HG02571 (cell line): Measurements from ENCODE around the gene PCDHB3.
"Not testable (repeated sequence)": the region's sequence is repeated elsewhere in the genome, so short reads cannot be mapped to it uniquely, and the experiment has no call there.

ENCODE experiments used
- ATAC-seq: cut with Tn5 transposase; IDR thresholded peaks from one replicate; pipeline ENCODE4 v1.9.1; 2021; ENCODE audit warnings: mild to moderate bottlenecking, moderate library complexity; ENCODE audit not compliant: unreplicated experiment

PCDHB3 gene

DNA sequence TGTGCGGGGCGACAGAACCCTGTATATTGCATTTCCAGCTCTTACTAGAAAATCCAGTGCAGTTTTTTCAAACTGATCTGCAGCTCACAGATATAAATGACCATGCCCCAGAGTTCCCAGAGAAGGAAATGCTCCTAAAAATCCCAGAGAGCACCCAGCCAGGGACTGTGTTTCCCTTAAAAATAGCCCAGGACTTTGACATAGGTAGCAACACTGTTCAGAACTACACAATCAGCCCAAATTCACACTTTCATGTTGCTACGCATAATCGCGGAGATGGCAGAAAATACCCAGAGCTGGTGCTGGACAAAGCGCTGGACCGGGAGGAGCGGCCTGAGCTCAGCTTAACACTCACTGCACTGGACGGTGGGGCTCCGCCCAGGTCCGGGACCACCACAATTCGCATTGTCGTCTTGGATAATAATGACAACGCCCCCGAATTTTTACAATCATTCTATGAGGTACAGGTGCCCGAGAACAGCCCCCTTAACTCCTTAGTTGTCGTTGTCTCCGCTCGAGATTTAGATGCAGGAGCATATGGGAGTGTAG, 35.5 kb downstream of the PCDHB3 start:
- ATAC-seq = no peak

DNA sequence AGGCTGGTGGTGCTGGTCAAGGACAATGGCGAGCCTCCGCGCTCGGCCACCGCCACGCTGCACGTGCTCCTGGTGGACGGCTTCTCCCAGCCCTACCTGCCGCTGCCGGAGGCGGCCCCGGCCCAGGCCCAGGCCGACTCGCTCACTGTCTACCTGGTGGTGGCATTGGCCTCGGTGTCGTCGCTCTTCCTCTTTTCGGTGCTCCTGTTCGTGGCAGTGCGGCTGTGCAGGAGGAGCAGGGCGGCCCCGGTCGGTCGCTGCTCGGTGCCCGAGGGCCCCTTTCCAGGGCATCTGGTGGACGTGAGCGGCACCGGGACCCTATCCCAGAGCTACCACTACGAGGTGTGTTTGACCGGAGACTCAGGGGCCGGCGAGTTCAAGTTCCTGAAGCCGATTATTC, 37.1 kb downstream of the PCDHB3 start:
- ATAC-seq = not testable (repeated sequence)

DNA sequence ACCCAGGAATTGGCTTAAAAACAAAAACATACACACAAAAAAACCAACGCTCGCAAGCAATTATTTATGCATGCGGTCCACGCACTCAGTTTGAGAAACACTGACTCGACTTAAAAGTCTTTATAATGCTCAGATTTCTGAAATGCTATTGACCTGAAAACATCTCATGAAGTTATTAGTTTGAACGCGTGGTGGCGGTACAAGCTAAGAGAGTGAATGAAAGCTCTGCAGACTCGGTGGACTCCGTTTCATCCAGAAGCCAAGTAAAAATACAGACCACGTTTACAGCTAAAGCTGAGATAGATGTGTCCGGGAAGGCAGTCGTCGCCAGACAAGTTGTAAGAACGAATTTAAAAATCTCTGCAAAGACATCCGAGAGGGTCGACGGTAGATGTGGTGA, 49.5 kb downstream of the PCDHB3 start, which contains the start of gene PCDHB6:
Gene PCDHB6, plus strand, starts transcription at position 246 of the 400 bp plus-strand sequence. CDS start 201 bp downstream, outside the sequence.
- ATAC-seq = no peak

DNA sequence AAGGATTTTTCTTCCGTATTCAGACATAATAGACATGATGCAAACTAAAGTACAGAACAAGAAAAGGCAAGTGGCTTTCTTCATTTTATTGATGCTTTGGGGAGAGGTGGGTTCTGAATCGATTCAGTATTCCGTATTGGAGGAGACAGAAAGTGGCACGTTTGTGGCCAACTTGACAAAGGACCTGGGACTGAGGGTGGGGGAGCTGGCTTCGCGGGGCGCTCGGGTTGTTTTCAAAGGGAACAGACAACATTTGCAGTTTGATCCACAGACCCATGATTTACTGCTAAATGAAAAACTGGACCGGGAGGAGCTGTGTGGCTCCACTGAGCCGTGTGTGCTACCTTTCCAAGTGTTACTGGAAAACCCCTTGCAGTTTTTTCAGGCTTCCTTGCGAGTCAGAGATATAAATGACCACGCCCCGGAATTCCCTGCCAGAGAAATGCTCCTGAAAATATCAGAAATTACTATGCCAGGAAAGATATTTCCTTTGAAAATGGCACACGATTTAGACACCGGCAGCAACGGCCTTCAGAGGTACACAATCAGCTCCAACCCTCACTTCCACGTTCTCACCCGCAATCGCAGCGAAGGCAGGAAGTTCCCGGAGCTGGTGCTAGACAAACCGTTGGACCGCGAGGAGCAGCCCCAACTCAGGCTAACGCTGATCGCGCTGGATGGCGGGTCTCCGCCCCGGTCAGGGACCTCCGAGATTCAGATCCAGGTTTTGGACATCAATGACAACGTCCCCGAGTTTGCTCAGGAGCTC, 50.1 kb downstream of the PCDHB3 start:
- ATAC-seq = no peak

DNA sequence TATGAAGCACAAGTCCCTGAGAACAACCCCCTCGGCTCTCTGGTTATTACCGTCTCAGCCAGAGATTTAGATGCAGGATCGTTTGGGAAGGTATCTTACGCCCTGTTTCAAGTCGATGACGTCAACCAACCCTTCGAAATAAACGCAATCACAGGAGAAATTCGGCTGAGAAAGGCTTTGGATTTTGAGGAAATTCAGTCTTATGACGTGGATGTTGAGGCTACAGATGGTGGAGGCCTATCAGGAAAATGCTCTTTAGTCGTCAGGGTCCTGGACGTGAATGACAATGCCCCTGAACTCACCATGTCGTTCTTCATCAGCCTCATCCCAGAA, 50.7 kb downstream of the PCDHB3 start:
- ATAC-seq = no peak

DNA sequence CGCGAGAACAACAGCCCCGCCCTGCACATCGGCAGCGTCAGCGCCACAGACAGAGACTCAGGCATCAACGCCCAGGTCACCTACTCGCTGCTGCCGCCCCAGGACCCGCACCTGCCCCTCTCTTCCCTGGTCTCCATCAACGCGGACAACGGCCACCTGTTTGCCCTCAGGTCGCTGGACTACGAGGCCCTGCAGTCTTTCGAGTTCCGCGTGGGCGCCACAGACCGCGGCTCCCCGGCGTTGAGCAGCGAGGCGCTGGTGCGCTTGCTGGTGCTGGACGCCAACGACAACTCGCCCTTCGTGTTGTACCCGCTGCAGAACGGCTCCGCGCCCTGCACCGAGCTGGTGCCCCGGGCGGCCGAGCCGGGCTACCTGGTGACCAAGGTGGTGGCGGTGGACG, 51.4 kb downstream of the PCDHB3 start:
- not testable (repeated sequence) for ATAC-seq

DNA sequence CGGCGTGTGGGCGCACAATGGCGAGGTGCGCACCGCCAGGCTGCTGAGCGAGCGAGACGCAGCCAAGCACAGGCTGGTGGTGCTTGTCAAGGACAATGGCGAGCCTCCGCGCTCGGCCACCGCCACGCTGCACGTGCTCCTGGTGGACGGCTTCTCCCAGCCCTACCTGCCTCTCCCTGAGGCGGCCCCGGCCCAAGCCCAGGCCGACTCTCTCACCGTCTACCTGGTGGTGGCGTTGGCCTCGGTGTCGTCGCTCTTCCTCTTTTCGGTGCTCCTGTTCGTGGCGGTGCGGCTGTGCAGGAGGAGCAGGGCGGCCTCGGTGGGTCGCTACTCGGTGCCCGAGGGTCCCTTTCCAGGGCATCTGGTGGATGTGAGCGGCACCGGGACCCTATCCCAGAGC, 51.8 kb downstream of the PCDHB3 start:
- not testable (repeated sequence) for ATAC-seq
